Natural killer cell (primary cell): Measurements from ENCODE around the gene EPHA6. TPM values are rescaled to one million over a fixed set of nuclear protein-coding genes. Genes with fewer than 3 reads are reported as not detected.

Experiments used
- ATAC-seq, 3 donors: fragments of 150-1000 bp in 2 of 3; fragments of 200-7000 bp in 1 of 3; cut with Tn5 transposase; 1 replicate in 1 of 3; 2 replicates in 2 of 3; pipeline ENCODE4 v1.10.0; 2021; ENCODE audit warnings: mild to moderate bottlenecking in 2 of 3, moderate library complexity in 2 of 3
- DNase-seq, 2 donors: peaks; one replicate each; pipeline versions ENCODE4 v3.0.0 to v3.0.0-alpha.2; 2013 to 2021; ENCODE audit warnings: mixed read lengths in 1 of 2
- H3K27ac ChIP-seq: one replicate; pipeline ENCODE4 v1.5.1; 2013; ENCODE audit warnings: mild to moderate bottlenecking, low read length
- H3K27me3 ChIP-seq: one replicate; pipeline ENCODE4 v1.6.1; 2013; ENCODE audit warnings: low read length; ENCODE audit not compliant: control insufficient read depth, insufficient read depth
- H3K36me3 ChIP-seq: one replicate; pipeline ENCODE4 v1.6.1; 2013; ENCODE audit warnings: low read length; ENCODE audit not compliant: control insufficient read depth, insufficient read depth
- H3K4me1 ChIP-seq: one replicate; pipeline ENCODE4 v1.6.1; 2013; ENCODE audit warnings: low read length; ENCODE audit not compliant: control insufficient read depth, insufficient read depth
- H3K4me3 ChIP-seq: one replicate; pipeline ENCODE4 v1.5.1; 2013; ENCODE audit warnings: low read length
- H3K9me3 ChIP-seq: one replicate; pipeline ENCODE4 v1.6.1; 2013; ENCODE audit warnings: low read length; ENCODE audit not compliant: control insufficient read depth, insufficient read depth
- H3K27ac Mint-ChIP-seq, 2 donors: one replicate each; pipeline ENCODE4 v1.8.0; 2022; ENCODE audit warnings: mild to moderate bottlenecking in 2 of 2, mixed read lengths in 2 of 2, moderate library complexity in 1 of 2
- H3K27me3 Mint-ChIP-seq, 2 donors: one replicate each; pipeline ENCODE4 v1.8.0; 2022; ENCODE audit warnings: low read depth in 2 of 2, mixed read lengths in 2 of 2
- H3K36me3 Mint-ChIP-seq: one replicate; pipeline ENCODE4 v1.8.0; 2022; ENCODE audit warnings: mixed read lengths
- H3K4me1 Mint-ChIP-seq, 2 donors: one replicate each; pipeline ENCODE4 v1.8.0; 2022; ENCODE audit warnings: mixed read lengths in 2 of 2
- H3K4me3 Mint-ChIP-seq: one replicate; pipeline ENCODE4 v1.8.0; 2022; ENCODE audit warnings: mild to moderate bottlenecking, moderate library complexity, mixed read lengths
- H3K9me3 Mint-ChIP-seq, 2 donors: one replicate each; pipeline ENCODE4 v1.8.0; 2022; ENCODE audit warnings: mixed read lengths in 2 of 2
- CTCF ChIP-seq: fragments of 200-600 bp; IDR thresholded peaks from one replicate; pipeline ENCODE4 v1.8.0; 2022; ENCODE audit warnings: antibody characterized with exemption
- WGBS: methylation state at CpG from one replicate; pipeline ENCODE4 v1.1.7; 2013; ENCODE audit warnings: missing lambda C conversion rate; ENCODE audit not compliant: insufficient coverage; 5-methylcytosine and 5-hydroxymethylcytosine counted together
- intact Hi-C: fragments of 100-400 bp; cut with micrococcal nuclease; formaldehyde crosslinking; loops from one replicate; pipeline ENCODE4 v1.14.2; 2022
- total RNA-seq, 4 donors: library from RNA; stranded (reverse); fragments of 120-200 nt in 1 of 4; gene quantifications; one replicate each; pipeline versions ENCODE4 v1.2.3 to v1.2.4, GENCODE V29; 2013 to 2022

Gene EPHA6
- total RNA-seq, 3 donors from 2014 or later (not counting 1 experiment from before 2014, with no cell fraction given) = not detected

GRCh38 chr3:97687734-97688133, 873.3 kb downstream of the EPHA6 start:
- peaks cover 0 to 2% of the 10 kb centered on the region in 2 donors for H3K27me3 Mint-ChIP-seq
- DNase-seq (no peak), ATAC-seq (no peak)
- no peaks in the 10 kb centered on the region for H3K4me1 ChIP-seq
- no peaks in the 10 kb centered on the region for H3K4me1 Mint-ChIP-seq
- no peak overlapping the region for H3K4me3 ChIP-seq
- H3K27me3 ChIP-seq = no peaks in the 10 kb centered on the region
- no peaks in the 10 kb centered on the region for H3K36me3 Mint-ChIP-seq
- no peak overlapping the region for H3K27ac ChIP-seq
- intact Hi-C loops = no loop called here
- H3K27ac Mint-ChIP-seq = no peak overlapping the region
- no peaks in the 10 kb centered on the region for H3K9me3 Mint-ChIP-seq
- 36% methylated on average over 1 of the region's 2 CpGs for WGBS
- no peak overlapping the region for H3K4me3 Mint-ChIP-seq
- no peak for TF ChIP-seq CTCF
- H3K36me3 ChIP-seq = no peaks in the 10 kb centered on the region
- no peaks in the 10 kb centered on the region for H3K9me3 ChIP-seq

DNA sequence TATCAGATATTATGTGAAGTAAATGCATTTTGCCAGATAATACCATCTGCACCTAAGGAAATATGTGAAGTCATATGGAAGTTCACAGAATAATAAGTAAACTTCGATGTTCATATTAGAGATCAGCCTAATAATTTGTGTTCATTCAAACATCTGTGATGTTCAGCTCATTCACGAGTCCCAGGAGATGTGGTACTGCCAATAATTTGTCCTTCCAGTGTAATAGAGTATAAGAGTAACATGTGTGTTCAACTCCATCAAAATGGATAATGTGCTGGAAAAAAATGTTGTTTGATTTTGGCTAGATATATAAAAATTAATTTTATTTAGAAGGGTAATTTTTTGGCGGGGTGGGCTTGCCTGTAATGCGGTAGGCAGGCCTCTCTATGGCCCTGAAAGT, 874.7 kb downstream of the EPHA6 start:
- no peaks in the 10 kb centered on the region for H3K4me1 Mint-ChIP-seq
- TF ChIP-seq CTCF = no peak
- Histone ChIP-seq H3K36me3 (no peaks in the 10 kb centered on the region), H3K4me1 (no peaks in the 10 kb centered on the region), H3K9me3 (no peaks in the 10 kb centered on the region), H3K27ac (no peak overlapping the region), H3K4me3 (no peak overlapping the region), H3K27me3 (no peaks in the 10 kb centered on the region)
- DNase-seq (no peak), ATAC-seq (no peak)
- WGBS = 90% methylated on average over 4 of the region's 4 CpGs
- H3K4me3 Mint-ChIP-seq = no peak overlapping the region
- intact Hi-C loops = no loop called here
- no peak overlapping the region for H3K27ac Mint-ChIP-seq
- H3K9me3 Mint-ChIP-seq = no peaks in the 10 kb centered on the region
- H3K27me3 Mint-ChIP-seq = peaks cover 0 to 2% of the 10 kb centered on the region in 2 donors
- H3K36me3 Mint-ChIP-seq = no peaks in the 10 kb centered on the region

DNA sequence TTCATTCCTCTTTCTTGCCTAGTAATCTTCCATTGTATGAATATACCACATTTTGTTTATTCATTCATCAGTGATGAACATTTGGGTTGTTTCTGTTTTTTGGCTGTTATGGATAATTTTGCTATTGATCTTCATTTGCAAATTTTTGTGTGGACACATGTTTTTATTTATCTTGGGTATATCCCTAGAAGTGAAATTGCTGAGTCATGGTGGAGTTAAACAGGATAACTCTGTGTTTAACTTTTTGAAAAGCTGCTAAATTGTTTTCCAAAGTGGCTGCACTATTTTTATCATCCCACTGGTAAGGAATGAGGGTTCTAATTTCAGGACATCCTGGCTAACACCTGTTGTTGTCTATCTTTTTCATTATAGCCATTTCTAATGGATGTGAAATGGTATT, 875.6 kb downstream of the EPHA6 start:
- intact Hi-C loops = no loop called here
- DNase-seq (no peak), ATAC-seq (no peak)
- Histone ChIP-seq H3K4me1 (no peaks in the 10 kb centered on the region), H3K27ac (no peak overlapping the region), H3K36me3 (no peaks in the 10 kb centered on the region), H3K4me3 (no peak overlapping the region), H3K27me3 (no peaks in the 10 kb centered on the region), H3K9me3 (no peaks in the 10 kb centered on the region)
- Mint-ChIP-seq H3K36me3 (no peaks in the 10 kb centered on the region), H3K9me3 (no peaks in the 10 kb centered on the region), H3K4me1 (no peaks in the 10 kb centered on the region), H3K27ac (no peak overlapping the region), H3K4me3 (no peak overlapping the region), H3K27me3 (peaks cover 0 to 2% of the 10 kb centered on the region in 2 donors)
- no peak for TF ChIP-seq CTCF

DNA sequence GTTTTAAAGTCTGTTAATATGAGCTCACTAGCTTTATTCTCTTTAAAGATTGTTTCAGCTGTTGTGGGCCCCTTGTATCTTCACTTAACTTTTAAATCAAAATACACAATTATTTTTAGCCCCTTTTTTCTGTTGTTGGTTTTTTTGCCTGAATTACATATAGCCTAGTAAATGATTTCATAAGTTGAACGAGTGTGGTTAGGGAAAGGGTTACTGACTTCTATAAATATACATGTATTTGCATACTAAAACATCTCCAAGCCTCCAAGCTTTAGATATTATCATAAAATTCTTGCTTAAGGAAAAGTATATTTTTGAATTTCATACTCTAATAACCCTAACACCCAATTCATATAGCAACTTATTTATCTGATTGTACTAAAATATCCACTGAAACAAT, 877.0 kb downstream of the EPHA6 start:
- peaks cover 0 to 2% of the 10 kb centered on the region in 2 donors for H3K27me3 Mint-ChIP-seq
- H3K4me1 Mint-ChIP-seq = no peaks in the 10 kb centered on the region
- no peak for TF ChIP-seq CTCF
- DNase-seq (no peak), ATAC-seq (no peak)
- intact Hi-C loops = no loop called here
- WGBS = no CpG with 5 or more reads among the region's 1 CpG
- no peaks in the 10 kb centered on the region for H3K27me3 ChIP-seq
- H3K9me3 ChIP-seq = no peaks in the 10 kb centered on the region
- H3K36me3 ChIP-seq = no peaks in the 10 kb centered on the region
- H3K9me3 Mint-ChIP-seq = no peaks in the 10 kb centered on the region
- H3K4me3 ChIP-seq = no peak overlapping the region
- H3K4me1 ChIP-seq = no peaks in the 10 kb centered on the region
- H3K27ac Mint-ChIP-seq = no peak overlapping the region
- H3K27ac ChIP-seq = no peak overlapping the region
- no peaks in the 10 kb centered on the region for H3K36me3 Mint-ChIP-seq
- no peak overlapping the region for H3K4me3 Mint-ChIP-seq
